ENCODE results near the gene ATAD5.
"Not testable (repeated sequence)": the region's sequence is repeated elsewhere in the genome, so short reads cannot be mapped to it uniquely, and the experiment has no call there.

ATAD5 gene, protein sequence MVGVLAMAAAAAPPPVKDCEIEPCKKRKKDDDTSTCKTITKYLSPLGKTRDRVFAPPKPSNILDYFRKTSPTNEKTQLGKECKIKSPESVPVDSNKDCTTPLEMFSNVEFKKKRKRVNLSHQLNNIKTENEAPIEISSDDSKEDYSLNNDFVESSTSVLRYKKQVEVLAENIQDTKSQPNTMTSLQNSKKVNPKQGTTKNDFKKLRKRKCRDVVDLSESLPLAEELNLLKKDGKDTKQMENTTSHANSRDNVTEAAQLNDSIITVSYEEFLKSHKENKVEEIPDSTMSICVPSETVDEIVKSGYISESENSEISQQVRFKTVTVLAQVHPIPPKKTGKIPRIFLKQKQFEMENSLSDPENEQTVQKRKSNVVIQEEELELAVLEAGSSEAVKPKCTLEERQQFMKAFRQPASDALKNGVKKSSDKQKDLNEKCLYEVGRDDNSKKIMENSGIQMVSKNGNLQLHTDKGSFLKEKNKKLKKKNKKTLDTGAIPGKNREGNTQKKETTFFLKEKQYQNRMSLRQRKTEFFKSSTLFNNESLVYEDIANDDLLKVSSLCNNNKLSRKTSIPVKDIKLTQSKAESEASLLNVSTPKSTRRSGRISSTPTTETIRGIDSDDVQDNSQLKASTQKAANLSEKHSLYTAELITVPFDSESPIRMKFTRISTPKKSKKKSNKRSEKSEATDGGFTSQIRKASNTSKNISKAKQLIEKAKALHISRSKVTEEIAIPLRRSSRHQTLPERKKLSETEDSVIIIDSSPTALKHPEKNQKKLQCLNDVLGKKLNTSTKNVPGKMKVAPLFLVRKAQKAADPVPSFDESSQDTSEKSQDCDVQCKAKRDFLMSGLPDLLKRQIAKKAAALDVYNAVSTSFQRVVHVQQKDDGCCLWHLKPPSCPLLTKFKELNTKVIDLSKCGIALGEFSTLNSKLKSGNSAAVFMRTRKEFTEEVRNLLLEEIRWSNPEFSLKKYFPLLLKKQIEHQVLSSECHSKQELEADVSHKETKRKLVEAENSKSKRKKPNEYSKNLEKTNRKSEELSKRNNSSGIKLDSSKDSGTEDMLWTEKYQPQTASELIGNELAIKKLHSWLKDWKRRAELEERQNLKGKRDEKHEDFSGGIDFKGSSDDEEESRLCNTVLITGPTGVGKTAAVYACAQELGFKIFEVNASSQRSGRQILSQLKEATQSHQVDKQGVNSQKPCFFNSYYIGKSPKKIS (N-terminal part only)

DNA sequence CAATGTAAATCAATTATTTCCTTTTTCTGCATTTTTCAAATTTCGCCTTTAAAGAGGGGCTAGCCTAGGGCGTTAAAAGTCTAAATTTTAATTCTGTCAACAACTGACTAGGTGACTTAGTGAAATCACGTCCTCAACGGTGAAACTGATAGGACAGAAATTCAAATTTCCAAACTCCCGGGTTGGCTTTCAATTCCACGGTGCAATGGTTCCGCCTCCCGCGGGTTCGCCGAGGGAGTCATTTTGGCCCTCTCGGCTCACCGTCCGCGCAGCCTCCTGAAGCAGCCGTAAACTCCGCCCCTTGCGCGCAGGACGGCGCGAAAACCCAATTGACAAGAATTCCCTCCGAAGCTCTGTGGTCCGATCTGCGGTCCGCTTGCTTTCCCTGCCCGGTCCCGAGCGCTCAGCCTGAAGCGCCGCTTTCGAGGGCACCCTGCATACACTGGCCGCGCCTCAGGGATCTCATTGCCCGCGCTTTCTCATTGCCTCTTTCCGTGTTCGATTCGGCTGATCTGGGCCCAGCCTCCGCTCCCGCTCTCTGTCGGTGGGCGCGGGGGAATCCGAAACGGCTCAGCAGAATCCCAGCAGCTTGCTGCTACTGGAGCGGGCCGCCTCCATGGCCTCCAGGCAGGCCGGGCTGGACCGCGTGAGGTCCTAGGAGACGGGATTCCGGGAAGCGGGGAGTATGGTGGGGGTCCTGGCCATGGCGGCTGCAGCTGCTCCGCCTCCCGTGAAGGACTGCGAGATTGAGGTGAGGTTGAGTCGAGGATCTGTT lies at the start of gene ATAD5:
Gene ATAD5 (plus strand): TSS at position 304 of the 775 bp plus-strand sequence. CDS start 382 bp downstream, at position 686.
- peak; percentile 88 for DNase-seq

DNA sequence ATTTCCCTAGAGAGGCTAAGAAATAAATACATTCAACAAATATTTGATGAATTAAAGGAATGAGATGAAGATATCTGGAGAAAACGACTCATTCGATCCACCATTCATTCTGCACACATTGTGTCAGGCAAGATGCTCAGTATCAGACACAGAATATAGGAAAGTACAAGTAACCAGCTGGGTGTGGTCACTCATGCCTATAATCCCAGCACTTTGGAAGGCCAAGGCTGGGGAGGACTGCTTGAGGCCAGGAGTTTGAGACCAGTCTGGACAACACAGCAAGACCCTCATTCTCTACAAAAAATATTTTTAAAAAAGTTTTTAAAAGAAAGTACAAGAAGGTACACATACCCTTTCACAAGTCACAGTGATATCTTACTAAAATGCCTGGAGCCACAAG lies 49.6 kb upstream of the ATAD5 start:
- no peak for DNase-seq

DNA sequence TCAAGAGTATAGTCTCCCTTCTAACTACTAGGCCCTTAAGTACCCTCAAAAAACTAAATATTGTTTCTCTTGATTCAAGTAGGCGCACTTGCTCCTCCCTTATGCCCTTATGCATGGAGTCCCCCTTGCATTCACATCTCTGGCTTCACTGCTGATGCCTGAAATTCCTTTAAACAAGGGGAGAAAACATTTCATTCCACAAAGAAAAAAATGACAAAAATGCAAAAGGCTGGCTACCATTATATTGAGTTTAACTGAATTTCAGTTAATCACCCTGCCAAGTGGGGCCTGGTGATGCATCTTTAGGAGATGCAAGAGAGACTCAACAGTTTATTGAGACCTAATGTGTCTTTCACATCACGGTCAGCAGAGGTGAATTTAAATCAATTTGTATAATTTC lies 42.8 kb upstream of the ATAD5 start:
- DNase-seq = no peak

DNA sequence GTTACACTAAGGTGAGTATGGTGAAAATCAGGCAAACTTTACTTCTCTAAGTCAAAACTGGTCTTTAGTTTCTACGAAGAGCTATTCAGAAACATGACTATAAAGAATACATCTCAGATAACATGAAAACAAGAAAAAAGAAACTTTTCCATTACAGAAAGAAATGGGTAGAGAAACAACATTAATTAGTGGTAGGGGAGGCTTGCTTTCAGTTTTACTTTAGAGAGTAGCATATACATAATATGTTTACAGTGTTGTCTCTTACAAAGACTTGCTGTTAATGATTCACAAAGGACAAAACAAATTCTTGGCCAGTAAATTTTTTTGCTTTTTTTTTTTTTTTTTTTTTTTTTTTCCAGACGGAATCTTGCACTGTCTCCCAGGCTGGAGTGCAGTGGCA lies 41.5 kb upstream of the ATAD5 start:
- DNase-seq = no peak

DNA sequence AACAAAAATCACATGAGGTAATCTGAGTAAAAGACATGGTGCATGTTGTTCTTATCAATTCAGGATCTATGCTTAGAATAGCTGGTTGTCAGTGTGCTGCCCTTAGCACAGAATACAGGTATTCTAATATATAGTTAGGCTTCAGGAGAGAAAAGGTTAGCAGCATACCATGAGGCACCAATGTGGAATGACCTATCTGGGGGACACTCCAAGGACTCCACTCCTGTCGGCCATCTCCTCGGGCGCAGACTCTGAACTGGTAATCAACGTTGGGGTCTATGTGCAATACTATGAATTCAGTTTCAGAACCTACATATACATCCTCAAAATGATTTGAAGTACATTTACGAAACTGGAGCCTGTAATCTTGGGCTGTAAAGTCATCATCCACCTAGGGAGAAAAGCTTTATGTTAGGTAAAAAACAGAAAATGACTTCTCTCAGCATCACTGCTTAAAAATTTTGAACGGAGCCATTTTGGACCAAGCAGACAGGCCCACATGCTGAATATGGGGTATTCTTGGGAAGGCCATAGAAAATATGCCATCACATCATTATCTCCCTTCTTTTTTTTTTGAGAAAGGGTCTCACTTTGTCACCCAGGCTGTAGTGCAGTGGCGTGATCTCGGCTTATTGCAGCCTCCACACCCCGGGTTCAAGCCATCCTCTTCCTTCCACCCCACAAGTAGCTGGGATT lies 38.3 kb upstream of the ATAD5 start:
- no peak for DNase-seq

DNA sequence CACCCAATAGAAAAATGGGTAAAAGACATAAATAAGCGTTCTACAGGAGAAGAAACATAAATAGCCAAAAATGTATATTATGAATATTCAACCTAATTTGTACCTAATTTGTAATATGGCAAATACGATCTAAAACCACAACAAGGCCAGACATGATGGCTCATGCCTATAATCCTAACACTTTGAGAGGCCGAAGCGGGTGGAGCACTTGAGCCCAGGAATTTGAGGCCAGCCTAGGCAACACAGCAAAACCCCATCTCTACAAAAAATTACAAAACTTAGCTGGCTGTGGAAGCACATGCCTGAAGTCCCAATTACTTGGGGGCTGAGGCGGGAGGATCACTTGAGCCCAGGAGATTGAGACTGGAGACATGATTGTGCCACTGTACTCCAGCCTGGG lies 37.4 kb upstream of the ATAD5 start:
- DNase-seq = no peak

DNA sequence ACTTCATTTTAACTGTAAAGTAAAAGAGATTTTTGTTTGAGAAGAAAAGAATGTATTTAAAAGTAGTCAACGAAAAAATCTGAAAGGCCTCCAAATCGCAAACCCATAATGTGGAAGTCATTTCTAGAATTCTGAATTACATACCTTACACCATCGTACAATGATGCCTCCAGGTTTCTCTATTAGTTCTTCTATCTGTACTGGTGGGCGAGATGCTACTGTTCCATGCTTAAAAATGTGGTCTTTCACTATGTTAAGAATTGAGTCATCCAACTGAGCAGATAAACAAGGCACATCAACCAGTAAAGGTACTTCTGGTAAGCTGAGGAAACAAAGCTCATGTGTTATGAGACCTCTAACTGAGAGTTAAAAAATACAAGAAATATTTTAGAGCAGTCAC lies 35.8 kb upstream of the ATAD5 start:
- no peak for DNase-seq

DNA sequence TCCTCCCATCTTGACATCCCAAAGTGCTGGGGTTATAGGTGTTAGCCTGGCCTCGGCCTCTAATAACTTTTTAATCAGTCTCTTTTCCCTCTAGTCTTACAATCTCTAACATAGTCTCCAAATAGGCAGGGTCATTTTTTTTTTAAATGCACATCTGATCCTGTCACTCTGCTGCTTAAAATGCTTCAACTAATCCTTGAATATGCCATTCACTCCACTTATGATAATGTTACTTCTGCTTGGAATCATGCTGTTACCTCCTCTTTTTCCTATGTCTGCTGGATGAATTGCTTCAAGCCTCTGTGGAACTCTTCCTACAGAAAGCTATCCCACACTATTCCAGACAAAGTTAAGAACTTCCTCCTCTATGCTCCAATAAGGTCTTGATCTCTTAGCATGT lies 30.1 kb upstream of the ATAD5 start:
- DNase-seq = no peak

DNA sequence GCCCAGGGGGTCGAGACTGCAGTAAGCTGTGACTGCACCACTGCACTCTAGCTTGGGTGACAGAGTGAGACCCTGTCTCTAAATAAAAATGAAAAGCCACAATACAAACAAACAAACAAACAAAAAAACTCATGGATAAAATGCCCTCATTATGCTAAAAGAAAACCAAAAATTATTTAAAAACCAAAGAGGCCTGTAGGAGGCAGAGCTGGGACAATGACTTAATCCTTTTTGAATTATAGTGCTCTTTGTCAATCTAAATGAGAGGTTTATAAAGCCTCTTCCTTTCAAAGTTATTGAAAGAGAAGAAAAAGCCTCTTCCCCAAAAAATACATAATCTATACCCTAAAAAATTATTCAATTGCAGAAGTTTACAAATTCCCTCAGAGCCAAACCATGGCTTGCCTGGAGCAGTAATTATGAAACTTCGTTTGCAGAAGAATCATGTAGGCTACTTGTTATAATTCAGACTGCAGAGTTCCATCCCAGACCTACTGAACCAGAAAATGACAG lies 25.8 kb upstream of the ATAD5 start:
- DNase-seq = peak; percentile 44

DNA sequence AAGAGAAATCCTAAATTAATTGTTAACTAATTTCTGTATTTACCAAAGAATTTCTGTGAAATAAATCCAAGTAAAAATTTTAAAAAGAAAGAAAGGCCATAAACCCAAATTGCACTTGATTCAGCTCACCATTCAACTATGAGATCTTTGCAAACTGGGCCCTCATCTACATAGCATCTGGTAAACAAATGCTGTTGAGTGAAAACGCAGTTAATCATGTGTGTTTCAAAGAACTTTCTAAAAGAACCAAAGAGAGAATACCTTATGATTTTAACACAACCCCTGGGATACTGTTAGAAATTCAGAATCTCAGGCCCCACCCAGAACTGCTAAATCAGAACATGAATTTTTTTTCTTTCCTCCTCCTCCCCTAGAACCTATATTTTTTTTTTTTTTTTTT lies 23.9 kb upstream of the ATAD5 start:
- DNase-seq = no peak

DNA sequence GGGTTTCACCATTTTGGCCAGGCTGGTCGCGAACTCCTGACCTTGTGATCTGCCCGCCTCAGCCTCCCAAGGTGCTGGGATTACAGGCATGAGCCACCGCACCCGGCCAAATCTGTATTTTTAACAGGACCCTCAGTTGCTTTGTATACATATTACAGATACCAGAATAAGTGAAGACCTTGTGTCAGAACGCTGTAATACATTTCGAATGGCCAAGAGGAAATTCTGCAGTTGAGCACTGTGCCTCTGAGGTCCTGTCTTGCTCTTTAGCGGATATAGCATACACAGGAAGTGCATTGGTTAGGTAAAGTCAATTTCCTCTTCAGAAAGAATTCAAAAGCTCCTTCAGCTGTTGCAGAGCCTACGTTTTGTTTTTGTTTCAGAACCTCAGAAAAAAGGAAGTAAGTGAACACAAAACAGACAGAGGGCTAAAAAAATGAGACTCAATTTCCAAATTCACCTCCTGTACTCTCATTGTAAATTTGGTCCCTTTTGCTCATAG lies 22.9 kb upstream of the ATAD5 start:
- DNase-seq = peak; percentile 81

DNA sequence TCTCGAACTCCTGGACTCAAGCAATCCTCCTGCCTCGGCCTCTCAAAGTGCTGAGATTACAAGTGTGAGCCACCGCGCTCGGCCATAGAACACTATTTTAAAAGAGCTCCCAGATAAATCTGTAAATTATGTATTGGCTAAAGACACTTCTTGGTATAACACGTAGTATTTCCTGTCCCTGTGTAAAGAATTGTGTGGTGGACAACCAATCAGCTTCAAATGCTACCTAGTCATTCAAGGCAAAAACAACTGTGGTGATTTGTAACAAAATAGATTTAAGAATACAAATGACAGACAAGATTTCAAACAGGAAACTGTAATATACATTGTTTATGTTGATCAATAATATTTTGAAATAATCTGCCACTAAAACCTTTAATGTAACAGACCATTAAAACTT lies 21.9 kb upstream of the ATAD5 start:
- peak; percentile 36 for DNase-seq

DNA sequence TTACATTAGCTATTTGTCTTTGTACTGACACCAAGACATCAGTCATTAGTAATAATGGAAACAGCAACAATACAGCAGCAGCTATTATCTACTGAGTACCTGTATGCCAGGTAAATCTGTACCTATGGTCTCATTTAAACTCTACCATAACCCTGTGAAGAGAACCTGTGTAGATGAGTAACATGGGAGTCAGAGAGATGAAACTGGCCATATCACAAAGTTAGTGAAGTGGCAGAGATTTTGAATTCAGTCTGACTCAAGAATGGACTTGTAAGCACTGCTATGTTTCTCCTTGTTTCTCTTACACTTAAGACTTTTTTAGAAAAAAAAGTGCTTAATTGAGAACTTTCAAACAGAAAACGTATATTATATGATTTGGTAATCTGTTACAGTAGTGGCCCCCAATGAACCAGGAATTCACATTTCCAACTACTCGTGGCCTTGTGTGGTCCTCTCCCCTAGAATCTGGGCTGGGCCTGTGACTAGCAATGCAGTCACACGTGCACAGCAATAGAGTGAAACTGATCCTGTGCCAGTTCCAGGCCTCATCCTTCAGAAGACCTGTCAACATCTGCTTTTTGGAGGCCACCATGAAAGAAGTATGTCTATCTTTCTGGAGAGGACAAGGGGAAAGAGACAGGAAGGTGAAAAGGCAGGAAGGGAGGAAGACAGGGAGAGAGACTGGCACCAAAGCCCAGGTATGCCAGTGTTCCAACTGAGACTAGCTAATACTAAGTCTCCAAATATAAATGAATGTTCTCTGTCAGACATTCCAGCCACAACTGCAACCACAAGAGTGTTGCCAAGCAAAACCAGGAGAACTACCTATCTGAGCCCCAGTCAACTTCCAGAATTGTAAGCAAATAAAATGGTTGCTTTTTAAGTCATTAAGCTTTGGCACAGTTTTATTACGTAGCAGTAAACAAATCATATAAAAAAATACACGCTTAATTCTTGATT lies 19.3 kb upstream of the ATAD5 start:
- no peak for DNase-seq

DNA sequence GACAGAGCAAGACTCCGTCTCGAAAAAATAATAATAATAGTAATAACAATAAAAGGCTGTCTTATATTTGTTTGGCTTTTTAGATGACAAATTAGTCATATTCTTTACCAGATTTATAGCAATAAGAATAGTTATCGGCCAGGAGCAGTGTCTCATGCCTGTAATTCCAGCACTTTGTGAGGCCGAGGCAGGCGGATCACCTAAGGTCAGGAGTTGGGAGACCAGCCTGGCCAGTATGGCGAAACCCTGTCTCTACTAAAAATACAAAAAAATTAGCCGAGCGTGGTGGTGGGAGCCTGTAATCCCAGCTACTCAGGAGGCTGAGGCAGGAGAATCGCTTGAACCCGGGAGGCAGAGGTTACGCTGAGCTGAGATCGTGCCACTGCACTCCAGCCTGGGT lies 17.5 kb upstream of the ATAD5 start:
- not testable (repeated sequence) for DNase-seq

DNA sequence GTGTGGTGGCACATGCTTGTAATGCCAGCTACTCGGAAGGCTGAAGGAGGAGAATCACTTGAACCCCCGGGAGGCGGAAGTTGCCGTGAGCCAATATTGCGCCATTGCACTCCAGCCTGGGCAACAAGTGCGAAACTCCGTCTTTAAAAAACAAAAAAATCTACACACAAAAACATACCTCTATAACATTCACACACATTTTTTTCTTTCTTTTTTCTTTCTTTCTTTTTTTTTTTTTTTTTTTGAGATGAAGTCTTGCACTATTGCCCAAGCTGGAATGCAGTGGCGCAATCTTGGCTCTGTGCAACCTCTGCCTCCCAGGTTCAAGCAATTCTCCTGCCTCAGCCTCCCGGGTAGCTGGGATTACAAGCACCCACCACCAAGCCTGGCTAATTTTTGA lies 16.9 kb upstream of the ATAD5 start:
- DNase-seq = not testable (repeated sequence)

DNA sequence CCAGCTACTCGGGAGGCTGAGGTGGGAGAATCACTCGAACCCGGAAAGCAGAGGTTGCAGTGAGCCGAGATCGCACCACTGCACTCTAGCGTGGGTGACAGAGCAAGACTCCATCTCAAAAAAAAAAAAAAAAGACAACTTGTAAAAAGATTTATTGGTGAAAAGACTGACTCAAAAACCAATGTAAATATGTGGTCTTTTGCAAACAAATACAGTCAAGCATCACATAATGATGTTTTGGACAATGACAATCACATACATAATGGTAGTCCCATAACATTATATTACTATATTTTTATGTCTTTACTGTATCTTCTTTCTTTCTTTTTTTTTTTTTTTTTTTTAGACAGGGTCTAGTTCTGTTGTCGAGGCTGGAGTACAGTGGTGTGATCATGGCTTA lies 15.6 kb upstream of the ATAD5 start:
- DNase-seq = no peak

DNA sequence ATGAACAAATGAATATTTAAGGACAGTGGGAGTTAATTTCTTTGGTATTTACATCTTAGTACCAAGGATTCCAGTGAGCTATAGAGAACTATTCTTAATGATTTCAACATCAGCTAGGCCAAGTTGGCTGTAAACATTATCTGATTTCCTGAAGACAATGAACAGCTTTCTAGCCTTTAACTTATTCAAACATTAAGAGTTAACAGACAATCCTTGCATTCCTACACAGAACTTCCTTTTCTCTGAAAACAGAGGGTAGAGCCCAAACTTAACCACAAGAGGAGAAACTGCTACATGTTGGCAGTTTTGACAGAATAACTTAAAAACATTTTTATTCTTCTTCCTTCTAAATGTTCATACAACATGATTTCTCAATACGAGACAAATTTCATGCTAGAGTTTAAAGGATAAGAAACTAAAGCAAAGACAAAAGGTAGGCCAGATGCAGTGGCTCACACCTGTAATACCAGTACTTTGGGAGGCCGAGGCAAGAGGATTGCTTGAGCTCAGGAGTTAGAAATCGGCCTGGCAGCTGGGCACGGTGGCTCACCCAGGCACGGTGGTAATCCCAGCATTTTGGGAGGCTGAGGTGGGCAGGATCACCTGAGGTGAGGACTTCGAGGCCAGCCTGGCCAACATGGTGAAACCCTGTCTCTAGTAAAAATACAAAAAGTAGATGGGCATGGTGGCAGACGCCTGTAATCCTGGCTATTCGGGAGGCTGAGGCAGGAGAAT lies 11.6 kb upstream of the ATAD5 start:
- DNase-seq = no peak

DNA sequence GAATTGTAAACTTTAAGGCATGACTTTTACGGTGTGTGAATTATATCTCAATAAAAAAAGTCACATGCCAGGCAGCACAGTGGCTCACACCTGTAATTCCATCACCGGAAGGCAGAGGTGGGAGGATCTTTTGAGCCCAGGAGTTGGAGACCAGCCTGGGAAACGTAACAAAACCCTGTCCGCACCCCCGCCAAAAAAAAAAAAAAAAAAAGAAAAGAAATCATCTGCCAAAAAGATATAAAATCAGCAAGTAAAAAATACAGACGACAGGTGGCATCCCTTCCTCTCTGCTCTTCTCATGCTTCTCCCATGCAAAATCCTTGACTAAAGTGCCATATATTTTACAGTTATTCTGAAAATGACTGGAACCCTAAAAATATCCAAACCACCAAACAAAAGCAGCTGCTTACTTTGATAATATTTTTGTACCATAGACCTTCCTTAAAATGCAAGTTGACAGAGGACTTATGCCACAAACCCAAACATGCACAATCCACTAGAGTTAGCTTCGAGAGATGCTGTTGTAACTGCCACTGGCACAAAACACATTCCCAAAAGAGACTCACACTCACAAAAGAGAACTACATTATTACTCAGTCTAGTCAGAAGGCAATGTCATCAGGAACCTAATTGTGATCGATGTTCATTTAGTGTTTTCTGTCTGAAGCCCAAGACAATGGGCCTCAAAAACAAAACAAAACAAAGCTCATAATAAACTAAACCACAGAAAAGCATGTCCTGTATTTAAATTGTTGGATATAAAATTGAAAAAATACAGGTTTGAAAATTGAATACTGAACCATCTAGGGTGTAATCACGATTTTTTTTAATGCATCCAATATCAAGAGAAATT lies 9.7 kb upstream of the ATAD5 start:
- DNase-seq = peak; percentile 32

DNA sequence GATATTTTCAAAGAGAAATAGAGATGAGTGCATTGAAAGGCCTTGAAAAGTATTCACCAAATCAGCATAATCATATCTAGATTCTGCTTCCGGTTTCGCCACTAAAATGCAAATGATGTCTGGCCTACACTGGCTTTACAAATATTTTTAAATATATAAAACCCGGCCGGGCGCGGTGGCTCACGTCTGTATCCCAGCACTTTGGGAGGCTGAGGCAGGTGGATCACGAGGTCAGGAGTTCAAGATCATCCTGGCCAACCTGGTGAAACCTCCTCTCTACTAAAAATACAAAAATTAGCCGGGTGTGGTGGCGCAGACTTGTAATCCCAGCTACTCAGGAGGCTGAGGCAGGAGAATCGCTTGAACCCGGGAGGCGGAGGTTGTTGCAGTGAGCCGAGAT lies 8.8 kb upstream of the ATAD5 start:
- peak; percentile 45 for DNase-seq
